ENCODE results near the gene ZNF423. TPM values are rescaled to one million over a fixed set of nuclear protein-coding genes. Genes with fewer than 3 reads are reported as not detected.

The ZNF423 gene
- total RNA-seq, 1 donor from 2014 or later, result 10.6 TPM

GRCh38 chr16:49576941-49577340 lies 279.0 kb downstream of the ZNF423 start:
- Mint-ChIP-seq H3K4me3 (ENCODE audit: unreplicated experiment) (no peak overlapping the region), H3K36me3 (ENCODE audit: low read depth, unreplicated experiment) (peaks cover 12% of the 10 kb centered on the region), H3K4me1 (ENCODE audit: low read depth, unreplicated experiment) (peaks cover 5% of the 10 kb centered on the region), H3K27ac (ENCODE audit: unreplicated experiment) (no peak overlapping the region), H3K9me3 (ENCODE audit: unreplicated experiment) (peaks cover 13% of the 10 kb centered on the region), H3K27me3 (ENCODE audit: low read depth, unreplicated experiment) (peaks cover 8% of the 10 kb centered on the region)
- Histone ChIP-seq H3K79me2 (ENCODE audit: insufficient read depth, low read length) (no peaks in the 10 kb centered on the region), H3K4me2 (ENCODE audit: low read length) (no peak overlapping the region), H3K36me3 (ENCODE audit: insufficient read depth, low read length) (no peaks in the 10 kb centered on the region), H3K27ac (ENCODE audit: low read depth, low read length) (no peak overlapping the region), H3K4me1 (ENCODE audit: insufficient read depth, low read length) (peaks cover 6% of the 10 kb centered on the region), H3K4me3 (ENCODE audit: insufficient read depth, low read depth, low read length) (no peak overlapping the region), H4K20me1 (ENCODE audit: insufficient read depth, low read length) (no peaks in the 10 kb centered on the region), H3K27me3 (ENCODE audit: insufficient read depth, low read length) (no peaks in the 10 kb centered on the region), H3K9me3 (ENCODE audit: insufficient read depth, low read depth, low read length) (no peaks in the 10 kb centered on the region), H3K9ac (ENCODE audit: low read length) (no peak overlapping the region), H2AFZ (ENCODE audit: low read depth, low read length) (no peak overlapping the region)
- FAIRE-seq (no peak), DNase-seq (ENCODE audit: low read depth) (no peak)
- no peak for TF ChIP-seq EZH2 (IDR thresholded peaks at IDR 0.05; ENCODE audit: insufficient read depth, low read length)
- no peak for TF ChIP-seq CTCF (IDR thresholded peaks at IDR 0.05; ENCODE audit: insufficient read depth, low read depth, low read length)

GRCh38 chr16:49576173-49576494 lies 279.8 kb downstream of the ZNF423 start:
- H3K4me3 Mint-ChIP-seq (ENCODE audit: unreplicated experiment), result no peak overlapping the region
- H3K4me1 Mint-ChIP-seq (ENCODE audit: low read depth, unreplicated experiment), result peaks cover 5% of the 10 kb centered on the region
- peaks cover 13% of the 10 kb centered on the region for H3K9me3 Mint-ChIP-seq (ENCODE audit: unreplicated experiment)
- peaks cover 6% of the 10 kb centered on the region for H3K4me1 ChIP-seq (ENCODE audit: insufficient read depth, low read length)
- H4K20me1 ChIP-seq (ENCODE audit: insufficient read depth, low read length), result no peaks in the 10 kb centered on the region
- no peak overlapping the region for H2AFZ ChIP-seq (ENCODE audit: low read depth, low read length)
- no peaks in the 10 kb centered on the region for H3K79me2 ChIP-seq (ENCODE audit: insufficient read depth, low read length)
- FAIRE-seq (no peak), DNase-seq (ENCODE audit: low read depth) (no peak)
- no peak overlapping the region for H3K27ac Mint-ChIP-seq (ENCODE audit: unreplicated experiment)
- no peaks in the 10 kb centered on the region for H3K9me3 ChIP-seq (ENCODE audit: insufficient read depth, low read depth, low read length)
- H3K9ac ChIP-seq (ENCODE audit: low read length), result no peak overlapping the region
- H3K4me2 ChIP-seq (ENCODE audit: low read length), result no peak overlapping the region
- TF ChIP-seq EZH2 (IDR thresholded peaks at IDR 0.05; ENCODE audit: insufficient read depth, low read length) (no peak), CTCF (IDR thresholded peaks at IDR 0.05; ENCODE audit: insufficient read depth, low read depth, low read length) (no peak)
- peaks cover 8% of the 10 kb centered on the region for H3K27me3 Mint-ChIP-seq (ENCODE audit: low read depth, unreplicated experiment)
- H3K36me3 ChIP-seq (ENCODE audit: insufficient read depth, low read length), result no peaks in the 10 kb centered on the region
- H3K27me3 ChIP-seq (ENCODE audit: insufficient read depth, low read length), result no peaks in the 10 kb centered on the region
- H3K36me3 Mint-ChIP-seq (ENCODE audit: low read depth, unreplicated experiment), result peaks cover 12% of the 10 kb centered on the region
- H3K4me3 ChIP-seq (ENCODE audit: insufficient read depth, low read depth, low read length), result no peak overlapping the region
- no peak overlapping the region for H3K27ac ChIP-seq (ENCODE audit: low read depth, low read length)

- Mint-ChIP-seq H3K27me3 (ENCODE audit: low read depth, unreplicated experiment) (peaks cover 8% of the 10 kb centered on the region), H3K36me3 (ENCODE audit: low read depth, unreplicated experiment) (peaks cover 13% of the 10 kb centered on the region), H3K9me3 (ENCODE audit: unreplicated experiment) (peaks cover 13% of the 10 kb centered on the region), H3K4me1 (ENCODE audit: low read depth, unreplicated experiment) (peaks cover 5% of the 10 kb centered on the region), H3K4me3 (ENCODE audit: unreplicated experiment) (no peak overlapping the region), H3K27ac (ENCODE audit: unreplicated experiment) (no peak overlapping the region)
- DNase-seq (ENCODE audit: low read depth), result no peak
- TF ChIP-seq CTCF (IDR thresholded peaks at IDR 0.05; ENCODE audit: insufficient read depth, low read depth, low read length) (no peak), EZH2 (IDR thresholded peaks at IDR 0.05; ENCODE audit: insufficient read depth, low read length) (no peak)
- H3K79me2 ChIP-seq (ENCODE audit: insufficient read depth, low read length), result no peaks in the 10 kb centered on the region
- peaks cover 3% of the 10 kb centered on the region for H3K4me1 ChIP-seq (ENCODE audit: insufficient read depth, low read length)
- no peak overlapping the region for H2AFZ ChIP-seq (ENCODE audit: low read depth, low read length)
- no peak for FAIRE-seq
- H3K9me3 ChIP-seq (ENCODE audit: insufficient read depth, low read depth, low read length), result no peaks in the 10 kb centered on the region
- no peaks in the 10 kb centered on the region for H4K20me1 ChIP-seq (ENCODE audit: insufficient read depth, low read length)
- H3K4me3 ChIP-seq (ENCODE audit: insufficient read depth, low read depth, low read length), result no peak overlapping the region
- no peaks in the 10 kb centered on the region for H3K27me3 ChIP-seq (ENCODE audit: insufficient read depth, low read length)
- no peak overlapping the region for H3K9ac ChIP-seq (ENCODE audit: low read length)
- no peaks in the 10 kb centered on the region for H3K36me3 ChIP-seq (ENCODE audit: insufficient read depth, low read length)
- no peak overlapping the region for H3K4me2 ChIP-seq (ENCODE audit: low read length)
- H3K27ac ChIP-seq (ENCODE audit: low read depth, low read length), result no peak overlapping the region
Measured at GRCh38 chr16:49575346-49576172, 280.4 kb downstream of the ZNF423 start.

Measured in astrocyte (in vitro differentiated cells and primary cell).